ENCODE data around the gene DENND6B.

DENND6B gene

DNA sequence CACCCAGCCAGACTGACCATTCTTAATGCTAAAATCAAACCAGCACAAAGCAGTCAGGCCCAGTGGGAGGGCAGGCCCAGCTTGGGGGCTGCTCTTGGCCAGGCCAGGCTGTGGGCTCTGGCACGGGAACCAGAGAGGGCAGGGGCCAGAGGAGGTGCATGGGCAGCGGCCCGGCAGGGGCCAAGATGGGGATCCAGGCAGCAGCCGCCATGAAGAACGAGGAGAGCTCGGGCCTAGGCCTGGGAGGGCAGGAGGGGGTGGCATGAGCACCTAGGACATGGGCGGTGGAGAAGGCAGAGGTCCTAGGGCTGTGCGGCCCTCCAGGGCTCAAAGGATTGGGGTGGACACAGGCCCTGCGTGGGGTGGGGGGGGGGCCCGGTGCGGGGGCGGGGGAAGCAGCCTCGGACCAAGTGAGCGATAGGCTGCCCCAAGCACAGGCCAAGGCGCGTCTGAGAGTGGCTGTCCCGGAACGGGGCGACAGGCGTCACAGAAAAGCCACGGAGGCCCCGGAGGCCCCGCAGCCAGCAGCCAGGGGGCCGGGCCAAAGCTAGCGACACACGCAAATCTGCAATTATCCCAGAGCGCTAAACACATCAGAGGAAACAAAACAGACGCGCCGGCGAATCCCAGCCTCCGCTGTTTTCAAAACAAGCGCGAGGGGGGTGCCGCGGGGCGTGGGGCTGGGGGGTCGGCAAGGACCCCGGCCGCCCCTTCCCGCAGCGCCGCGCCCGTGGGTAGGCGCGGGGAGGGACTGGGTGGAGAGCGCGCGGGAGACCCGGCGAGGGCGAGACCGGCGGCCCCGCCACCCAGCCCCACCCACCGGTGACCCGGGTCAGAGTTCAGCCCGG is 27.7 kb downstream of the DENND6B start:
- no peak overlapping the region for H2BK15ac ChIP-seq (replicated peaks; ENCODE audit: low read depth)
- H3K23ac ChIP-seq (ENCODE audit: low read length), result no peak overlapping the region
- DNase-seq, result no peak
- H2BK5ac ChIP-seq (ENCODE audit: low read length), result no peak overlapping the region
- no peak overlapping the region for H4K8ac ChIP-seq (ENCODE audit: low read depth, low read length)
- no peak overlapping the region for H3K27ac ChIP-seq (ENCODE audit: low read depth, low read length)
- H3K56ac ChIP-seq (ENCODE audit: low read length), result peak overlapping the region; percentile 80
- no peak overlapping the region for H3K4ac ChIP-seq (ENCODE audit: low read depth, low read length)
- H3K27me3 ChIP-seq (ENCODE audit: insufficient read depth, low read length, poor library complexity), result no peaks in the 10 kb centered on the region
- H3K4me3 ChIP-seq (ENCODE audit: low read length), result no peak overlapping the region
- H4K5ac ChIP-seq (ENCODE audit: low read length), result no peak overlapping the region
- H2BK120ac ChIP-seq (ENCODE audit: low read depth, low read length), result no peak overlapping the region
- peak overlapping the region; percentile 65 for H3K9ac ChIP-seq (ENCODE audit: low read length)
- H3K4me2 ChIP-seq (ENCODE audit: low read length), result peak overlapping the region; percentile 48
- H3K79me1 ChIP-seq (ENCODE audit: low read length), result peaks cover 12% of the 10 kb centered on the region
- peak overlapping the region; percentile 45 for H3K18ac ChIP-seq (ENCODE audit: low read length)
- H3K79me2 ChIP-seq (ENCODE audit: control insufficient read depth, insufficient read depth, low read length), result peaks cover 17% of the 10 kb centered on the region
- no peaks in the 10 kb centered on the region for H3K36me3 ChIP-seq (ENCODE audit: control insufficient read depth, insufficient read depth, low read length)
- WGBS (ENCODE audit: extremely low coverage, insufficient coverage, low lambda C conversion rate), result no CpG with 5 or more reads among the region's 59 CpGs
- no peaks in the 10 kb centered on the region for H3K4me1 ChIP-seq (ENCODE audit: control insufficient read depth, low read depth, low read length)
- H2AK5ac ChIP-seq (ENCODE audit: low read length), result no peak overlapping the region

DNA sequence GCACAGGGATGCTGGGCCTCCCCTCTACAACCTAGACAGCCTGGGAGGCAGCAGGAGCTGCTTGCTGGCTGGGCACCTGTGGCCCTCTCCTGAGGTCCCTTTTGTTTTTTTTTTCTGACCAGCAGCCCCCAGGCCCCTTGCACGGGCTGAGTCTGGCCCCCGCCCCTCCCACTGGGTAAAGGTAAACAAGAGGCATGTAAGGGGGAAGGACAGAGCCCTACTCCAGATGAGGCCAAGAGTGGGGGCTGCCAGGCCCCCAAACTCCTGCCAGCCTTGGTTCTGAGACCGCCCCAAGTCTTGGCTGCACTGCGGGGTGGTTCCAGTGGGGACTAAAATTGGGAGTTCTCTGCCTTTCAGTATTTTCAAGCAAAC is 28.6 kb downstream of the DENND6B start:
- Histone ChIP-seq H4K8ac (ENCODE audit: low read depth, low read length) (no peak overlapping the region), H3K18ac (ENCODE audit: low read length) (no peak overlapping the region), H4K5ac (ENCODE audit: low read length) (no peak overlapping the region), H2BK120ac (ENCODE audit: low read depth, low read length) (no peak overlapping the region), H3K23ac (ENCODE audit: low read length) (no peak overlapping the region), H2BK5ac (ENCODE audit: low read length) (no peak overlapping the region), H3K4ac (ENCODE audit: low read depth, low read length) (no peak overlapping the region), H3K27me3 (ENCODE audit: insufficient read depth, low read length, poor library complexity) (no peaks in the 10 kb centered on the region), H3K4me3 (ENCODE audit: low read length) (no peak overlapping the region), H2BK15ac (replicated peaks; ENCODE audit: low read depth) (no peak overlapping the region), H3K56ac (ENCODE audit: low read length) (no peak overlapping the region), H3K79me2 (ENCODE audit: control insufficient read depth, insufficient read depth, low read length) (peaks cover 17% of the 10 kb centered on the region), H3K4me2 (ENCODE audit: low read length) (no peak overlapping the region), H3K4me1 (ENCODE audit: control insufficient read depth, low read depth, low read length) (peaks cover 3% of the 10 kb centered on the region), H3K27ac (ENCODE audit: low read depth, low read length) (no peak overlapping the region), H3K36me3 (ENCODE audit: control insufficient read depth, insufficient read depth, low read length) (no peaks in the 10 kb centered on the region), H3K79me1 (ENCODE audit: low read length) (peaks cover 12% of the 10 kb centered on the region), H2AK5ac (ENCODE audit: low read length) (no peak overlapping the region), H3K9ac (ENCODE audit: low read length) (no peak overlapping the region)
- no CpG with 5 or more reads among the region's 4 CpGs for WGBS (ENCODE audit: extremely low coverage, insufficient coverage, low lambda C conversion rate)
- no peak for DNase-seq

DNA sequence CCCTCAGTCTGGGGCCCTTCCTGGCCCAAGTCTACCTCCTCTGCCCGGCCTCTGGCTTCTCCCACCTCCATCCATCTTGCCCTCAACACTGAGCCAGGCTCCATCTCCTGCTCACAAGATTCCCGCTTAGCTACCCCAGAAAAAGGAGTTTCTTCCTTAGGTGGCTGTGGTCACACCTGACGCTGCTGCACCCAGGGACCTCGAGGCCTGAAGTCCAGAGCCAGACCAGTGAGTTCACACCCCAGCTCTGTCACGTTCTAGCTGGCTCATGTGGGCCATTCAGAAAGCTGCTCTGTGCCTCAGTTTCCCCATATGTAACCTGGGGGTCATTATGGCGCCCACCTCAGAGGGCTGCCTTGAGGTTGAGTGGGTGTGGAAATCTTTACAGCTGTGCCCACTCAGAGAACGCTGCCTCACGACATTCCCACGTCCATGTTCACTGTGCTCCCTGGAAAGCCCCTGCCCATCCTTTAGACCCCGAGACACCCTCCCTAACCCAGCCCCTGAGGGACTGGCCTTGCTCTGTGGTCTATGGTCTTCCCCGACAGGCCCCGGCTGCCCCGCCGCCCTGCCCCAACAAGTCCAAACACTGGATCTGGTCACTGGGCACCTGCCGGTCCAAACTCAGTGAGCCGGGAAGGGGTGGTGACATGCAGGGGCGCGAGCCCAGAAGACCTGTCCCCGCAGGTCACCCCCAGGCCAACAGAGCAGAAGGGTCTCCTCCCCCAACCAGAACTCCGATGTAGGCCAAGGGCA is 29.1 kb downstream of the DENND6B start:
- H3K27ac ChIP-seq (ENCODE audit: low read depth, low read length), result no peak overlapping the region
- no peaks in the 10 kb centered on the region for H3K36me3 ChIP-seq (ENCODE audit: control insufficient read depth, insufficient read depth, low read length)
- peaks cover 6% of the 10 kb centered on the region for H3K4me1 ChIP-seq (ENCODE audit: control insufficient read depth, low read depth, low read length)
- peaks cover 20% of the 10 kb centered on the region for H3K79me2 ChIP-seq (ENCODE audit: control insufficient read depth, insufficient read depth, low read length)
- H3K79me1 ChIP-seq (ENCODE audit: low read length), result peaks cover 16% of the 10 kb centered on the region
- no peak overlapping the region for H3K56ac ChIP-seq (ENCODE audit: low read length)
- no peak overlapping the region for H3K9ac ChIP-seq (ENCODE audit: low read length)
- no peak for DNase-seq
- H3K27me3 ChIP-seq (ENCODE audit: insufficient read depth, low read length, poor library complexity), result no peaks in the 10 kb centered on the region
- no peak overlapping the region for H2BK120ac ChIP-seq (ENCODE audit: low read depth, low read length)
- H3K4me3 ChIP-seq (ENCODE audit: low read length), result no peak overlapping the region
- no peak overlapping the region for H3K18ac ChIP-seq (ENCODE audit: low read length)
- no peak overlapping the region for H2AK5ac ChIP-seq (ENCODE audit: low read length)
- no peak overlapping the region for H2BK15ac ChIP-seq (replicated peaks; ENCODE audit: low read depth)
- no peak overlapping the region for H3K4ac ChIP-seq (ENCODE audit: low read depth, low read length)
- no peak overlapping the region for H4K5ac ChIP-seq (ENCODE audit: low read length)
- no peak overlapping the region for H3K23ac ChIP-seq (ENCODE audit: low read length)
- no peak overlapping the region for H2BK5ac ChIP-seq (ENCODE audit: low read length)
- H4K8ac ChIP-seq (ENCODE audit: low read depth, low read length), result no peak overlapping the region
- H3K4me2 ChIP-seq (ENCODE audit: low read length), result no peak overlapping the region
- WGBS (ENCODE audit: extremely low coverage, insufficient coverage, low lambda C conversion rate), result no CpG with 5 or more reads among the region's 20 CpGs

DNA sequence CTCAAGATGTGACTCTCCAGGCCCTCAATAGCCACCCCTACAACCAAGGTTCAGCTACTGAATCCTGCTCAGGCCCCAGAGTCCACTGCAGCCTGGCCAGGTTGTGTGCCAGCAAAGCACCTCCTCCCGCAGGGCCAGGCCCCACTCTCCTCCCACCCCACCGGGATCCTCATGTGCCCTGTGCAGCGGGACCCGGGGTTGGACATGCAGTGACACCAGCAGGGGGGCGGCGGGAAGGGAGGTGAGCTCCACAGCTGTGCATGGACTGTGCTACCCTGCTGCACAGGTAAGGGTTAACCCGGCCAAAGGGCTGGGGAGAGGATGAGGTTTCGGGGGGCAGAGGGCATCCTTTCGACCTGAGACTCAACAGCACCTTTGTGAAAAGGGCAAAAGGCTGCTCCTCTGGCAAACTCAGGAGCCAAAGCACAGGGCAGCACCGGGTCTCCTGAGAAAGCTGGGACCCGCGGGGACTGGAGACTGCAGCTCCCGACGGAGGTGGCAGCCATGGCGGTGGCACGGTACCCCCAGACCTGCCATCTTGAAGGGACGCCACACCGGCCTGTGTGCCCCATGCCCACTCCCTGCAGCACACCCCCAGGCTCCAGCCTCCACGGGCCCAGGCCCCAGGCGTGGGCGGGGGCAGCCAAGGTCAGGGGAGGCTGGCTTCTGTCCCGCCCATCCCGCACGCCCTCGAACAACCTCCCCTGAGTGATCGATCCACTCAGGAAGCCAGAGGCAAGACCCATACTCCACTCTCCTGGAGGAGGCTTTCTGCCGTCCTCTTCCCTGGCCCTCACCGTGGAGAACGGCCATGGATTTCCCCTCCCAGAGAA is 29.9 kb downstream of the DENND6B start:
- no peak overlapping the region for H2BK5ac ChIP-seq (ENCODE audit: low read length)
- no peak overlapping the region for H3K4me3 ChIP-seq (ENCODE audit: low read length)
- H2AK5ac ChIP-seq (ENCODE audit: low read length), result no peak overlapping the region
- H3K4me1 ChIP-seq (ENCODE audit: control insufficient read depth, low read depth, low read length), result peaks cover 6% of the 10 kb centered on the region
- H3K9ac ChIP-seq (ENCODE audit: low read length), result no peak overlapping the region
- no peak overlapping the region for H3K27ac ChIP-seq (ENCODE audit: low read depth, low read length)
- no peak overlapping the region for H4K5ac ChIP-seq (ENCODE audit: low read length)
- H3K56ac ChIP-seq (ENCODE audit: low read length), result no peak overlapping the region
- H2BK120ac ChIP-seq (ENCODE audit: low read depth, low read length), result no peak overlapping the region
- H3K79me2 ChIP-seq (ENCODE audit: control insufficient read depth, insufficient read depth, low read length), result peaks cover 25% of the 10 kb centered on the region
- H3K18ac ChIP-seq (ENCODE audit: low read length), result no peak overlapping the region
- H3K4ac ChIP-seq (ENCODE audit: low read depth, low read length), result no peak overlapping the region
- H4K8ac ChIP-seq (ENCODE audit: low read depth, low read length), result no peak overlapping the region
- no peak overlapping the region for H2BK15ac ChIP-seq (replicated peaks; ENCODE audit: low read depth)
- no peak for DNase-seq
- no peaks in the 10 kb centered on the region for H3K27me3 ChIP-seq (ENCODE audit: insufficient read depth, low read length, poor library complexity)
- peaks cover 21% of the 10 kb centered on the region for H3K79me1 ChIP-seq (ENCODE audit: low read length)
- H3K4me2 ChIP-seq (ENCODE audit: low read length), result no peak overlapping the region
- H3K36me3 ChIP-seq (ENCODE audit: control insufficient read depth, insufficient read depth, low read length), result no peaks in the 10 kb centered on the region
- WGBS (ENCODE audit: extremely low coverage, insufficient coverage, low lambda C conversion rate), result no CpG with 5 or more reads among the region's 29 CpGs
- no peak overlapping the region for H3K23ac ChIP-seq (ENCODE audit: low read length)

DNA sequence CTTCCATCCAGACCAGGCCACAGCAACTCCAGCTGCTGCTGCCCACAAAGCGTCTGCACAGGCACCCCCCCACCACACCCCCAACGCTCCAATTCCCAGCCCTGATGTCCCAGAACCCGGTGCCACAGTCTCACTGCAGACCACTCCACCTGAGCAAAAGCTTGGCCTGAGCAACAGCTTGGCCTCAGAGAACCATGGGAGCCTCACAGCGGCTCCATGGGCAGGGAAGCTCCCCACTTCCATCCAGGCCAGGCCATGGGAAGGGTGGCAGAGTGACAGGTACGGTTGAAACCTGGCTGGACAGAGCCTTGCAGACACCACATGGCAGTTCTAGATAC is 32.5 kb downstream of the DENND6B start:
- DNase-seq, result no peak
- peaks cover 28% of the 10 kb centered on the region for H3K79me1 ChIP-seq (ENCODE audit: low read length)
- no peak overlapping the region for H3K4ac ChIP-seq (ENCODE audit: low read depth, low read length)
- H3K23ac ChIP-seq (ENCODE audit: low read length), result no peak overlapping the region
- H2BK15ac ChIP-seq (replicated peaks; ENCODE audit: low read depth), result no peak overlapping the region
- H3K27me3 ChIP-seq (ENCODE audit: insufficient read depth, low read length, poor library complexity), result no peaks in the 10 kb centered on the region
- no peak overlapping the region for H4K8ac ChIP-seq (ENCODE audit: low read depth, low read length)
- H3K36me3 ChIP-seq (ENCODE audit: control insufficient read depth, insufficient read depth, low read length), result peaks cover 2% of the 10 kb centered on the region
- no peak overlapping the region for H2BK120ac ChIP-seq (ENCODE audit: low read depth, low read length)
- H3K18ac ChIP-seq (ENCODE audit: low read length), result peak overlapping the region; percentile 61
- no peak overlapping the region for H3K27ac ChIP-seq (ENCODE audit: low read depth, low read length)
- WGBS (ENCODE audit: extremely low coverage, insufficient coverage, low lambda C conversion rate), result no CpG with 5 or more reads among the region's 5 CpGs
- no peak overlapping the region for H3K4me3 ChIP-seq (ENCODE audit: low read length)
- H3K79me2 ChIP-seq (ENCODE audit: control insufficient read depth, insufficient read depth, low read length), result peaks cover 32% of the 10 kb centered on the region
- H4K5ac ChIP-seq (ENCODE audit: low read length), result no peak overlapping the region
- H2BK5ac ChIP-seq (ENCODE audit: low read length), result no peak overlapping the region
- no peak overlapping the region for H2AK5ac ChIP-seq (ENCODE audit: low read length)
- H3K4me1 ChIP-seq (ENCODE audit: control insufficient read depth, low read depth, low read length), result peaks cover 6% of the 10 kb centered on the region
- H3K9ac ChIP-seq (ENCODE audit: low read length), result peak overlapping the region; percentile 39
- H3K4me2 ChIP-seq (ENCODE audit: low read length), result no peak overlapping the region
- H3K56ac ChIP-seq (ENCODE audit: low read length), result peak overlapping the region; percentile 73
